ENCODE results near the gene NCK1.
A peak's percentile ranks its signal among the peaks of the same experiment; 100 is the strongest.

The NCK1 gene

GRCh38 chr3:136861890-136862616 lies at the start of gene NCK1:
TSS of gene NCK1 (plus strand) at chr3:136862208. CDS start at chr3:136928002, 65,794 bp downstream.
- peak; percentile 96 for DNase-seq

- DNase-seq, result no peak
Observed at GRCh38 chr3:136817448-136817847, 44.6 kb upstream of the NCK1 start.

GRCh38 chr3:136818191-136818768 lies 43.7 kb upstream of the NCK1 start:
- DNase-seq, result no peak

- peak; percentile 83 for DNase-seq
Observed at GRCh38 chr3:136818769-136819391, 43.1 kb upstream of the NCK1 start, which contains the start of gene SLC35G2. TSS of gene SLC35G2 (plus strand) at chr3:136819126. CDS start at chr3:136854461, 35,335 bp downstream.

GRCh38 chr3:136819392-136819730 lies 42.6 kb upstream of the NCK1 start:
- DNase-seq, result peak; percentile 61

GRCh38 chr3:136819731-136820679 lies 42.0 kb upstream of the NCK1 start:
- DNase-seq, result peak; percentile 61

- DNase-seq, result no peak
Observed at GRCh38 chr3:136831461-136831860, 30.5 kb upstream of the NCK1 start.

- DNase-seq, result no peak
Observed at GRCh38 chr3:136835089-136835812, 26.8 kb upstream of the NCK1 start.

- no peak for DNase-seq
Observed at GRCh38 chr3:136835813-136836510, 26.0 kb upstream of the NCK1 start.

- DNase-seq, result no peak
Observed at GRCh38 chr3:136836511-136837156, 25.4 kb upstream of the NCK1 start.

- no peak for DNase-seq
Observed at GRCh38 chr3:136838641-136839555, 23.1 kb upstream of the NCK1 start.

- no peak for DNase-seq
Observed at GRCh38 chr3:136839556-136839931, 22.5 kb upstream of the NCK1 start.

- no peak for DNase-seq
Observed at GRCh38 chr3:136840252-136840651, 21.8 kb upstream of the NCK1 start.

- no peak for DNase-seq
Observed at GRCh38 chr3:136842294-136842693, 19.7 kb upstream of the NCK1 start.

- no peak for DNase-seq
Observed at GRCh38 chr3:136844724-136845123, 17.3 kb upstream of the NCK1 start.

- no peak for DNase-seq
Observed at GRCh38 chr3:136852180-136852579, 9.8 kb upstream of the NCK1 start.

- no peak for DNase-seq
Observed at GRCh38 chr3:136856665-136857064, 5.3 kb upstream of the NCK1 start.

GRCh38 chr3:136858381-136858780 lies 3.6 kb upstream of the NCK1 start:
- no peak for DNase-seq

GRCh38 chr3:136860541-136860940 lies 1.5 kb upstream of the NCK1 start:
- DNase-seq, result no peak

Measured in NCI-H1092 (cell line).